ENCODE data around the gene B4GALT4. TPM values are rescaled to one million over a fixed set of nuclear protein-coding genes. Genes with fewer than 3 reads are reported as not detected.

Gene B4GALT4
- total RNA-seq, 1 experiment from 2014 or later, result 21.8 TPM

DNA sequence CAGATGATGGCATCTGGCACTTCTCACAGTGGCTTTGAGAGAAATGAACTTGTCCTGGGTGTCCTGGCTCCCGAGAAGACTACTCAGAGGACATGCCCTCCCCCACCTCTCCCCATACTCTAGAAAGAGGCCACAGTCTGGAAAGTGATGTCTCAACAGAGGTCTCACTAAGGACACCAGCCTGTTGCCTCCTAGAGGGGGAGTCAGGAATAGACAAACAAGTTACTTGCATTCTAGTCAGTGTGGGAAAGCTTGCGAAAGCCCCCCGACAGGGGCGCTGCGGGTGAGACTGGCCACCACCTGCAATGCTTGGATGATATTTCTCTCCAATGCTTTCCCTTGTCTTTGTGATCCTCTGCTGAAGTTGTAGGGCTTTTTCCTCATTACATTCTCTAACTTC, 17.2 kb downstream of the B4GALT4 start:
- Histone ChIP-seq H3K9me2 (ENCODE audit: insufficient read depth) (no peaks in the 10 kb centered on the region), H3K27me3 (ENCODE audit: insufficient read depth, low read depth) (no peaks in the 10 kb centered on the region), H3K79me2 (ENCODE audit: low read depth) (no peaks in the 10 kb centered on the region), H3F3A (ENCODE audit: insufficient read depth, low read depth) (no peaks in the 10 kb centered on the region), H2AFZ (no peak overlapping the region), H4K20me1 (ENCODE audit: insufficient read depth) (no peaks in the 10 kb centered on the region), H3K4me3 (no peak overlapping the region), H3K36me3 (ENCODE audit: low read depth) (peaks cover 15% of the 10 kb centered on the region; the same call in 1 of the 2 replicates), H3K4me2 (no peak overlapping the region), H3K9me3 (ENCODE audit: insufficient read depth, low read depth) (no peaks in the 10 kb centered on the region), H3K4me1 (replicated peaks; ENCODE audit: insufficient read depth) (no peaks in the 10 kb centered on the region), H3K27ac (no peak overlapping the region)
- DNase-seq, result no peak
- intact Hi-C loops (cut with micrococcal nuclease; ENCODE audit: unreplicated experiment), result no loop called here
- CTCF ChIA-PET, result no interaction called here
- BruUV-seq (replicated peaks), result no TSS peak
- POLR2A ChIA-PET (ENCODE audit: unreplicated experiment), result interaction anchor here (0.6 kb wide), 1 partner anchor 232 kb away, joined by 3 read pairs; no protein-coding TSS in a partner anchor
- TF ChIP-seq EZH2 (IDR thresholded peaks at IDR 0.05; ENCODE audit: low read depth), result no peak
- TF ChIP-seq, protein P1, sequence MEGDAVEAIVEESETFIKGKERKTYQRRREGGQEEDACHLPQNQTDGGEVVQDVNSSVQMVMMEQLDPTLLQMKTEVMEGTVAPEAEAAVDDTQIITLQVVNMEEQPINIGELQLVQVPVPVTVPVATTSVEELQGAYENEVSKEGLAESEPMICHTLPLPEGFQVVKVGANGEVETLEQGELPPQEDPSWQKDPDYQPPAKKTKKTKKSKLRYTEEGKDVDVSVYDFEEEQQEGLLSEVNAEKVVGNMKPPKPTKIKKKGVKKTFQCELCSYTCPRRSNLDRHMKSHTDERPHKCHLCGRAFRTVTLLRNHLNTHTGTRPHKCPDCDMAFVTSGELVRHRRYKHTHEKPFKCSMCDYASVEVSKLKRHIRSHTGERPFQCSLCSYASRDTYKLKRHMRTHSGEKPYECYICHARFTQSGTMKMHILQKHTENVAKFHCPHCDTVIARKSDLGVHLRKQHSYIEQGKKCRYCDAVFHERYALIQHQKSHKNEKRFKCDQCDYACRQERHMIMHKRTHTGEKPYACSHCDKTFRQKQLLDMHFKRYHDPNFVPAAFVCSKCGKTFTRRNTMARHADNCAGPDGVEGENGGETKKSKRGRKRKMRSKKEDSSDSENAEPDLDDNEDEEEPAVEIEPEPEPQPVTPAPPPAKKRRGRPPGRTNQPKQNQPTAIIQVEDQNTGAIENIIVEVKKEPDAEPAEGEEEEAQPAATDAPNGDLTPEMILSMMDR (conservative IDR thresholded peaks at IDR 0.05), result no peak

DNA sequence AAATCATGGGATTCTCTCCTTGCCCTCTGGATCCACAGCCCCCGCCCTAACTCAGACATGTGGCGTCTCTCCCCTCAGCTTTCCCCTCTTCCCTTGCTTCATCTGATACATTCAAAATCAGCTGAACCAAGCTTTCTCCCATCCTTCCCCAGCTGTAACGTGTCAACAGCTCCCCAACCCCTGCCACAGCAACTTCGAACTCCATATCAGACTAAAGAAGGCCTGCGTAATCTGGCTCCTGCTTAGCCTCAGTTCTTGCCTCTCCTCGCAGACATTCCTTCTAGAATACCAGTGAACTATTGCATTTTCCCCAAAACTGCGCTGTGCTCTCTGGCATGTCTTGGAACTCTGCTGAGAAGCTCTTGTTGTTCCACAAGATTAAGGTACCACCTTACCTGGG, 18.3 kb downstream of the B4GALT4 start:
- Histone ChIP-seq H4K20me1 (ENCODE audit: insufficient read depth) (no peaks in the 10 kb centered on the region), H3F3A (ENCODE audit: insufficient read depth, low read depth) (no peaks in the 10 kb centered on the region), H3K4me1 (replicated peaks; ENCODE audit: insufficient read depth) (no peaks in the 10 kb centered on the region), H3K9me2 (ENCODE audit: insufficient read depth) (no peaks in the 10 kb centered on the region), H3K27ac (no peak overlapping the region), H3K27me3 (ENCODE audit: insufficient read depth, low read depth) (no peaks in the 10 kb centered on the region), H3K4me2 (no peak overlapping the region), H3K4me3 (no peak overlapping the region), H3K79me2 (ENCODE audit: low read depth) (no peaks in the 10 kb centered on the region), H3K36me3 (ENCODE audit: low read depth) (peaks cover 15% of the 10 kb centered on the region; the same call in 1 of the 2 replicates), H2AFZ (no peak overlapping the region), H3K9me3 (ENCODE audit: insufficient read depth, low read depth) (no peaks in the 10 kb centered on the region)
- DNase-seq, result no peak
- CTCF ChIA-PET, result no interaction called here
- POLR2A ChIA-PET (ENCODE audit: unreplicated experiment), result interaction anchor here (0.6 kb wide), 1 partner anchor 12 kb away, joined by 3 read pairs; no protein-coding TSS in a partner anchor
- intact Hi-C loops (cut with micrococcal nuclease; ENCODE audit: unreplicated experiment), result no loop called here
- BruUV-seq (replicated peaks), result no TSS peak
- no peak for TF ChIP-seq EZH2 (IDR thresholded peaks at IDR 0.05; ENCODE audit: low read depth)
- TF ChIP-seq, protein P1 (conservative IDR thresholded peaks at IDR 0.05), result no peak

DNA sequence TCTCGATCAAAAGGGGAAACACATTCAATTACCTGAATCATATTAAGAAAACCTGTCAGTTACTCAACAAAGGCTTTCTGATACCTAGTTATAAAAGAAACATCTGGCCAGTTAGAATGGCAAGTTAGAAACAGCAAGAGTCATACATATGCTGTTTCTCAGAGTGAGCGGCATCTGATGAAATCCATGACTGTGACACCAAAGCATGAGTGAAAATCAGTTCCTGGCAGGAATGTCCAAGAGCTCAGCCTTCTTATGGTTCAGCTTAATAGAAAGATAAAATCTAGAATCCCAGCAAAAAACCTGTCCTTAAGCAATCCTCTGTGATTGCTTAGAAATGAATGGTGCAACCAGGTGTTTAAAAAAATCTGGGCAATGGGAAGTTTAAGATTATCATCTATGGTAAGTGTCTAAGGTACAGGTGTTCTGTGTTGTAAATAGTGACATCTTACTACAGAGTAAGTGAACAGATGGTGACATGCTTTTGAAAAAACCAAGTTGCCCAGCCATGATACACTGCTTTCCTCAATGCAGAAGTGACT, 18.8 kb downstream of the B4GALT4 start:
- intact Hi-C loops (cut with micrococcal nuclease; ENCODE audit: unreplicated experiment), result no loop called here
- CTCF ChIA-PET, result no interaction called here
- no peaks in the 10 kb centered on the region for H3K9me3 ChIP-seq (ENCODE audit: insufficient read depth, low read depth)
- TF ChIP-seq EZH2 (IDR thresholded peaks at IDR 0.05; ENCODE audit: low read depth), result no peak
- TF ChIP-seq, protein P1 (conservative IDR thresholded peaks at IDR 0.05), result no peak
- no peak overlapping the region for H3K4me2 ChIP-seq
- no peaks in the 10 kb centered on the region for H4K20me1 ChIP-seq (ENCODE audit: insufficient read depth)
- no peaks in the 10 kb centered on the region for H3K27me3 ChIP-seq (ENCODE audit: insufficient read depth, low read depth)
- no peaks in the 10 kb centered on the region for H3F3A ChIP-seq (ENCODE audit: insufficient read depth, low read depth)
- no TSS peak for BruUV-seq (replicated peaks)
- no peak overlapping the region for H2AFZ ChIP-seq
- no peaks in the 10 kb centered on the region for H3K4me1 ChIP-seq (replicated peaks; ENCODE audit: insufficient read depth)
- H3K27ac ChIP-seq, result no peak overlapping the region
- H3K9me2 ChIP-seq (ENCODE audit: insufficient read depth), result no peaks in the 10 kb centered on the region
- no peaks in the 10 kb centered on the region for H3K79me2 ChIP-seq (ENCODE audit: low read depth)
- peaks cover 15% of the 10 kb centered on the region; the same call in 1 of the 2 replicates for H3K36me3 ChIP-seq (ENCODE audit: low read depth)
- no peak for DNase-seq
- POLR2A ChIA-PET (ENCODE audit: unreplicated experiment), result interaction anchor here (0.6 kb wide), 1 partner anchor 11 kb away, joined by 3 read pairs; no protein-coding TSS in a partner anchor
- H3K4me3 ChIP-seq, result no peak overlapping the region
